Central memory CD4-positive, alpha-beta T cell (primary cell): ENCODE measurements around the gene ADGRL2.
"Not testable (repeated sequence)": the region's sequence is repeated elsewhere in the genome, so short reads cannot be mapped to it uniquely, and the experiment has no call there.

ENCODE experiments used
- DNase-seq: peaks from one replicate; pipeline ENCODE4 v3.0.0; 2022

ADGRL2 gene

GRCh38 chr1:81850031-81850430, 49.3 kb downstream of the ADGRL2 start:
- DNase-seq, result no peak

- no peak for DNase-seq
Measured at GRCh38 chr1:81850495-81850894, 49.8 kb downstream of the ADGRL2 start.

GRCh38 chr1:81851217-81851616, 50.5 kb downstream of the ADGRL2 start:
- DNase-seq, result no peak

- no peak for DNase-seq
Measured at GRCh38 chr1:81852961-81853360, 52.2 kb downstream of the ADGRL2 start.

GRCh38 chr1:81867235-81867634, 66.5 kb downstream of the ADGRL2 start:
- no peak for DNase-seq

- no peak for DNase-seq
Measured at GRCh38 chr1:81869307-81869706, 68.6 kb downstream of the ADGRL2 start.

GRCh38 chr1:81871091-81871490, 70.4 kb downstream of the ADGRL2 start:
- DNase-seq, result not testable (repeated sequence)

GRCh38 chr1:81873946-81874345, 73.2 kb downstream of the ADGRL2 start:
- no peak for DNase-seq

GRCh38 chr1:81874461-81874860, 73.7 kb downstream of the ADGRL2 start:
- DNase-seq, result no peak

- no peak for DNase-seq
Measured at GRCh38 chr1:81874940-81875339, 74.2 kb downstream of the ADGRL2 start.

- no peak for DNase-seq
Measured at GRCh38 chr1:81876901-81877733, 76.4 kb downstream of the ADGRL2 start.

- DNase-seq, result no peak
Measured at GRCh38 chr1:81877940-81878339, 77.2 kb downstream of the ADGRL2 start.

- DNase-seq, result no peak
Measured at GRCh38 chr1:81878538-81878937, 77.8 kb downstream of the ADGRL2 start.

GRCh38 chr1:81880781-81881180, 80.0 kb downstream of the ADGRL2 start:
- no peak for DNase-seq

GRCh38 chr1:81885291-81885690, 84.6 kb downstream of the ADGRL2 start:
- no peak for DNase-seq

GRCh38 chr1:81886292-81886691, 85.6 kb downstream of the ADGRL2 start:
- not testable (repeated sequence) for DNase-seq

GRCh38 chr1:81887421-81888144, 86.8 kb downstream of the ADGRL2 start:
- no peak for DNase-seq

GRCh38 chr1:81889166-81889565, 88.4 kb downstream of the ADGRL2 start:
- DNase-seq, result no peak

- DNase-seq, result no peak
Measured at GRCh38 chr1:81894867-81895266, 94.1 kb downstream of the ADGRL2 start.

GRCh38 chr1:81899214-81899821, 98.6 kb downstream of the ADGRL2 start:
- no peak for DNase-seq

GRCh38 chr1:81907575-81907974, 106.8 kb downstream of the ADGRL2 start:
- no peak for DNase-seq

GRCh38 chr1:81912383-81912782, 111.6 kb downstream of the ADGRL2 start:
- no peak for DNase-seq

- DNase-seq, result no peak
Measured at GRCh38 chr1:81915937-81916336, 115.2 kb downstream of the ADGRL2 start.

GRCh38 chr1:81920245-81920740, 119.6 kb downstream of the ADGRL2 start:
- no peak for DNase-seq
